ENCODE measurements around the gene SCP2.

DNA sequence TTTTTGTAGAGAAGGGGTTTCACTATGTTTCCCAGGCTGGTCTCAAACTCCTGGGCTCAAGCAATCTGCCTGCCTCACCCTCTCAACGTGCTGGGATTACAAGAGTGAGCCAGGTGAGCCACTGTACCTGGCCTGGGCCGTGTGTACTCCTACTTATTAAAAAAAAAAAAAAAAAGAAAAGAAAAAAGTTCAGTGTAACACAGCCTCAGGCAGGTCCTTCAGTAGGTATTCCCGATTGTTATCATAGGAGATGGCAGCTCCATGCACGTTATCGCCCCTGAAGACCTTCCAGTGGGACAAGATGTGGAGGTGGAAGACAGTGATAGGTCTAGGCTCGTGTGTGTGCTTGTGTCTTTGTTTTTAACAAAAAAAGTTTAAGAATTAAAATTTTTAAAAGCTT is 8.9 kb upstream of the SCP2 start:
- TF ChIP-seq POLR2AphosphoS5 (IDR thresholded peaks at IDR 0.05; ENCODE audit: low read depth, low read length) (no peak), TAF1 (IDR thresholded peaks at IDR 0.05; ENCODE audit: borderline replicate concordance, insufficient read depth, low read length) (no peak), SIN3A (IDR thresholded peaks at IDR 0.05; ENCODE audit: borderline replicate concordance, insufficient read depth, low read length) (no peak), REST (IDR thresholded peaks at IDR 0.05; ENCODE audit: insufficient read depth in 1 of 2, low read depth in 2 of 2, low read length in 2 of 2) (no peak)
